Activated gamma-delta T cell treated with anti-CD3 and anti-CD28 coated beads, Interleukin-2, amount 50 U/mL, for 16 hours (primary cell): Measurements from ENCODE around the gene MTERF4.

Source experiments
- DNase-seq: peaks from one replicate; pipeline ENCODE4 v3.0.0-alpha.2; 2020; ENCODE audit warnings: low read depth

MTERF4 gene

DNA sequence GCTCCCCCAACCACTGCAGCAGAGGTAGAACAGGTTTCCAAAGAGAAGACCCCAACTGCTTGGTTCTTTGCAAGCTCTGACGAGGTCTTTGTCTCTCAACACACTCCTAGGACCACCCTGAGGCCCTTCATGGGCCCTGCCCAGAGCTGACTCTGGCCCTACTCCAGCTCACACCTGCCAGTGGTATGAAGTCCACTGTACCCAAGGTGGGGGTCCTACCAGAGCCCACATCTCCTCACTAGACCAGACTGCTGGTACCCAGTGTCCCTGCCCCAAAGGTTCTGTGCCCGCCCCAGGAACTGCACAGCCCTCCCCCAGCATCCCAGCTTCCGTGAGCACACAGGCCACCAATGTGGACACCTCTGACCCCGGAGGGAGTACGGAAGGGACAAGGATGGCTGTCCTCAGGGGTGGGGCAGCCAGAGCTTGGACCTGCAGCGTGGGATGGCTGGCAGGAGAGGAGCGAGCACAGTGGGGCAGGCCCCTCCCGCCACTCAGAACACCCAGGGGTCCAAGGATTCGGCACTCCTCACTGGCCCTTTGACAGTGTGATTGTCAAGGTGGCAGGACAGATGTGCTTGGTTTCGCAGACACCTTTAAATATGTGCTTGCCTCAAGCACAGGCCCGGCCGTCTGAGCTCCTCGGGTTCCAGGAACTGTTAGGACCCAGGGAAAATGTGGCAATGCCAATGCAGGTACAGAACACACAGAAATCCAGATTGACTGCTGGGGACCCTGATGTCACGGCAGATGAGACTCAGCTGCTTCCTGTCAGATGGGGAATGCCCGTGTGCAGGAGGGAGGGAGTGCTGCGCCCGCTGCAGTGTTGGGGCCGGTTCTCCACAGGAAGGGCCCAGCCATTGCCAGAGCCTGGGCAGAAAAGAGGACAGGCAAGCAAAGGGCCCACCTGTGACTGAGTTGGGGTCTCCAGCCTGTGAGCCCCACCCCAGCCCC, 51.2 kb downstream of the MTERF4 start:
- DNase-seq, result no peak

DNA sequence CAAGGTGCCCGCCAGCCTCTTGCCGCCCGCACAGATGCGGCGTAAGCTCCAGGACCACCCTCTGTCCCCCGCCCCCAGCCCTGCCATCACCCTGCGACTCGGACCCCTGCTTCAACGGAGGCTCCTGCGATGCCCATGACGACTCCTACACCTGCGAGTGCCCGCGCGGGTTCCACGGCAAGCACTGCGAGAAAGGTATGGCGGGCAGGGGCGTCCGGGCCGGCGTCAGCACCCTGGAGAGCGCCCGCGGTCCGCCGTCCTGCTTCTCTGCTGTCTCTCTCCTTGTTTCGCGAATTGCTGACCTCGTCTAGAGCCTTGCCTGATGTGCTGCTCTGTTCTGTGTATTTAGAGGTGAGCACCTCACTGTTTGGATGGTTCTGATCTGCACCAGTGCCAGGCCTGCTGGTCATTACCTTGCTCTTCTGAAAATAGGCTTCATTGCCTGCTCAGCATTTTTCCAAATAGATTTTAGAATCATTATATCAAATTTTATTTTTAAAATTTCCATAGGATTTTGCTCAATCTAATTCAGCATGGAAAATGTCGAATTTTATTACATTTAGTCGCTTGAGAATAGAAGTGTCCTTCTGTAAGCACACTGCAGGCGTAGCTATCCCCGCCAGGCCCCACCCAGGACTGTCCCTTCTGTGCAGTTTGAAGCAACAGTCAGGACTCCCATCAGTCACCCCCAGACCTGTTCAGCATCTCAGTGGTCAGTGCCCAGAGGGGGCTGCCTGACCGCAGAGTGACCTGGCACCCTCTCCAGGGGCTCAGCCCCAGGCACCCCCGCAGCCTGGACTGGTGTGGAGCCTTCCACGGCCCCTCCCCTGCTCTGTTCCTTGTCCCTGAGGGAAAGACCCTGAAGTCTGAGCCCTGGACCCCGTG, 52.1 kb downstream of the MTERF4 start:
- no peak for DNase-seq

DNA sequence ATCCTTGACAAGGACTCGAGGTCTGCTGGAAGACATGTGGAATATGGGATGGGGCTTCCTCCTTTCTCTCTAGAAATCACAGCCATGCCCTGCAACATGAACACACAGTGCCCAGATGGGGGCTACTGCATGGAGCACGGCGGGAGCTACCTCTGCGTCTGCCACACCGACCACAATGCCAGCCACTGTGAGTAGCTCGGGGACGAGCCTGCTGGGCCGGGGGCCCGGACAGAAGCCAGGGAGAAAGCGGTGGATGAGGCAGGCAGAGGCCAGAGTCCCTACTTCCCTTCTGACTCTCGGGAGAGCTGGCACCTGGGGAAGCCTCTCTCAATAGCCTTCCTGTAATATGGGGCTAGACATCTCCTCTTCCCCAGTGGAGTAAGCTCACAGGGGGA, 53.1 kb downstream of the MTERF4 start:
- no peak for DNase-seq

DNA sequence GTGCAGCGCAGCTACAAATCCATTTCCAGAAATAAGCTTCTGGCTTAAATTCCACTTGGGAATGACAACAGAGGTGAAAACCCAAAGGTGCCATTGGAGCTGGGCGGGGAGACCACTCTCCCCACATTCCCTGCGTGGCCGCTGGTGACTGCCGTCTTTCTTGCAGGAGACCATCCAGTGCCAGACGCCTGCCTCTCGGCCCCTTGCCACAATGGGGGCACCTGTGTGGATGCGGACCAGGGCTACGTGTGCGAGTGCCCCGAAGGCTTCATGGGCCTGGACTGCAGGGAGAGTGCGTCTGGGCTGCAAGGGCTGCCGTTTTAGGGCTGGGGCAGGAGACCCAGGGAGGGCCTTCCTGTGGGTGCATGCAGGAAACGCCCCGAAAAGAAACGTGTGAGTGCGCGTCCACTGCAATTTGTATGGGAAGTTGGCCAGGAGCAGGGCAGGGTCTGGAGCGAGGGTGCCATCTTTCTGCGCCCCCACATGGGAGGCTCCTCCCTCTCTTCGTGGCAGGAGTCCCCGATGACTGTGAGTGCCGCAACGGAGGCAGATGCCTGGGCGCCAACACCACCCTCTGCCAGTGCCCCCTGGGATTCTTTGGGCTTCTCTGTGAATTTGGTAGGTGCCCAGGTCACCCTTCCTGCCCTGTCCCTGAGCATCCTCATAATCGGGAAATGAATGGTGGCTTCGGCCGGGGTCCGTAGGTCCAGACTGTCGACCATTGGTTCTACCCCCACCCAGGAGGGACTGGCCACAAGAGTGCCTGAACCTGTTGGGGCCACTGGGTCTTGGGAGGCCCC, 53.7 kb downstream of the MTERF4 start:
- DNase-seq, result no peak

DNA sequence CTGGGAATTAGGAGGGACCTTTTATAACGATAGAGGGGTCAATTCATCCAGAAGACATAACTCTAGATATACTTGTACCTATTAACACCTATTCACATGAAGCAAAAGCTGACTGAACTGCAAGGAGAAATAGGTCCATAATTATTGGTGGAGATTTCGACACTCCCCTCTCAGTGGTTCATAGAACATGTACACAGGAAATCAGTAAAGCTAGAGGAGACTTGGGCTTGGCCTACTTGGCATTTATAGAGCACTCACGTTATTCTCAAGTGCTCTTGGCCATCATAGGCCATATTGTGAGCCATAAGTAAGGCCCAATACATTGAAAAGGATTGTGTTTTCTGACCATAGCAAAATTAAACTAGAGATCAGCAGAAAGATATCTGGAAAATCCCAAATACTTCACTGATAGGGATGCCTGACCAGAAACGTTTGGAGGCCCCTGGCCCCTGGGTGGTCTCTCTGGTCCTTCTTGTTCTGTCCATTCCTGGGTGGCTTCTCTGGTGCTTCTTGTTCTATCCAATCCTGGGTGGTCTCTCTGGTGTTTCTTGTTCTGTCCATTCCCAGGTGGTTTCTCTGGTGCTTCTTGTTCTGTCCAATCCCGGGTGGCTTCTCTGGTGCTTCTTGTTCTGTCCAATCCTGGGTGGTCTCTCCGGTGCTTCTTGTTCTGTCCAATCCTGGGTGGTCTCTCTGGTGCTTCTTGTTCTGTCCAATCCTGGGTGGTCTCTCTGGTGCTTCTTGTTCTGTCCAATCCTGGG, 54.7 kb downstream of the MTERF4 start:
- no peak for DNase-seq
